Natural killer cell (primary cell): ENCODE results near the gene FAM170B. TPM values are rescaled to one million over a fixed set of nuclear protein-coding genes. Genes with fewer than 3 reads are reported as not detected.

Source experiments
- ATAC-seq, 3 donors: fragments of 150-1000 bp in 2 of 3; fragments of 200-7000 bp in 1 of 3; cut with Tn5 transposase; 1 replicate in 1 of 3; 2 replicates in 2 of 3; pipeline ENCODE4 v1.10.0; 2021; ENCODE audit warnings: mild to moderate bottlenecking in 2 of 3, moderate library complexity in 2 of 3
- DNase-seq, 2 donors: peaks; one replicate each; pipeline versions ENCODE4 v3.0.0 to v3.0.0-alpha.2; 2013 to 2021; ENCODE audit warnings: mixed read lengths in 1 of 2
- H3K27ac ChIP-seq: one replicate; pipeline ENCODE4 v1.5.1; 2013; ENCODE audit warnings: mild to moderate bottlenecking, low read length
- H3K27me3 ChIP-seq: one replicate; pipeline ENCODE4 v1.6.1; 2013; ENCODE audit warnings: low read length; ENCODE audit not compliant: control insufficient read depth, insufficient read depth
- H3K36me3 ChIP-seq: one replicate; pipeline ENCODE4 v1.6.1; 2013; ENCODE audit warnings: low read length; ENCODE audit not compliant: control insufficient read depth, insufficient read depth
- H3K4me1 ChIP-seq: one replicate; pipeline ENCODE4 v1.6.1; 2013; ENCODE audit warnings: low read length; ENCODE audit not compliant: control insufficient read depth, insufficient read depth
- H3K4me3 ChIP-seq: one replicate; pipeline ENCODE4 v1.5.1; 2013; ENCODE audit warnings: low read length
- H3K9me3 ChIP-seq: one replicate; pipeline ENCODE4 v1.6.1; 2013; ENCODE audit warnings: low read length; ENCODE audit not compliant: control insufficient read depth, insufficient read depth
- H3K27ac Mint-ChIP-seq, 2 donors: one replicate each; pipeline ENCODE4 v1.8.0; 2022; ENCODE audit warnings: mild to moderate bottlenecking in 2 of 2, mixed read lengths in 2 of 2, moderate library complexity in 1 of 2
- H3K27me3 Mint-ChIP-seq, 2 donors: one replicate each; pipeline ENCODE4 v1.8.0; 2022; ENCODE audit warnings: low read depth in 2 of 2, mixed read lengths in 2 of 2
- H3K36me3 Mint-ChIP-seq: one replicate; pipeline ENCODE4 v1.8.0; 2022; ENCODE audit warnings: mixed read lengths
- H3K4me1 Mint-ChIP-seq, 2 donors: one replicate each; pipeline ENCODE4 v1.8.0; 2022; ENCODE audit warnings: mixed read lengths in 2 of 2
- H3K4me3 Mint-ChIP-seq: one replicate; pipeline ENCODE4 v1.8.0; 2022; ENCODE audit warnings: mild to moderate bottlenecking, moderate library complexity, mixed read lengths
- H3K9me3 Mint-ChIP-seq, 2 donors: one replicate each; pipeline ENCODE4 v1.8.0; 2022; ENCODE audit warnings: mixed read lengths in 2 of 2
- WGBS: methylation state at CpG from one replicate; pipeline ENCODE4 v1.1.7; 2013; ENCODE audit warnings: missing lambda C conversion rate; ENCODE audit not compliant: insufficient coverage; 5-methylcytosine and 5-hydroxymethylcytosine counted together
- intact Hi-C: fragments of 100-400 bp; cut with micrococcal nuclease; formaldehyde crosslinking; loops from one replicate; pipeline ENCODE4 v1.14.2; 2022
- total RNA-seq, 4 donors: library from RNA; stranded (reverse); fragments of 120-200 nt in 1 of 4; gene quantifications; one replicate each; pipeline versions ENCODE4 v1.2.3 to v1.2.4, GENCODE V29; 2013 to 2022
- TF ChIP-seq, protein P1 (sequence below): fragments of 200-600 bp; IDR thresholded peaks from one replicate; pipeline ENCODE4 v1.8.0; 2022; ENCODE audit warnings: antibody characterized with exemption

Gene FAM170B
- total RNA-seq, 3 donors from 2014 or later (not counting 1 experiment from before 2014, with no cell fraction given) = not detected

DNA sequence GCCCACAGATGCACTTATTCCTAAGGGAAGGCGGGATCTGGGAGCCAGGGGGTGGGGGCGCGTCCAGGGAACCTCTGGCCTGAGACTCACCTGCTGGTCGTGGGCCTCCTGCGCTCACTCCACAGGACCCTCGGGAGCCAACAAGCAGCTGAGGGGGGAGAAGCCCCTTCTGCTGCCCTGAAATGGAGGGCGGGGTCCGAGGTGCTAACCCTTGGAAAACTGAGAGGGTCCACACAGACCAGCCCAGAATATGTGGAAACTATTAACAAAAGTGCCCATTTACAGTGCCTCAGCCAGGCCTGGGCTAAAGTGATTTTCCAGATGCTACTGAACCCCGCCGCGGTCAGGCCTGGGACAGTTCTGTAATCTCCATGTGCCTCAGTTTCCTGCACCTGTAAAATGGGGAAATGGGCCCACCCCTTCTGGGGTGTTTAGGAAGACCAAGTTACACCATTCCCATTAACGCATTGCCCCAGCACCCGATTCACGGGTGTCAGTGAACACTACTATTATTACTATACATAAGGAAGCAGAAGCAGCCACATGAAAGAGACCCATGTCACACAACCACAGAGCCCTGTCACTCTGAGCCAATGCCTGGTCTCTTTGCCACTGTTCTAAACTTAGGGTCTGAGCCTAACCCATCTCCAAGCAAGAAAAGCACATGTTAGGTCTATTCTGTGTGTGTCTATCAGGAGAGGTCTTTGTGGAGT, 17.9 kb downstream of the FAM170B start:
- peak overlapping the region; percentile 62 for H3K4me3 Mint-ChIP-seq
- peaks cover 11 to 12% of the 10 kb centered on the region in 2 donors for H3K27me3 Mint-ChIP-seq
- H3K27ac Mint-ChIP-seq = no peak overlapping the region
- H3K27ac ChIP-seq = no peak overlapping the region
- intact Hi-C loops = no loop called here
- H3K27me3 ChIP-seq = peaks cover 10% of the 10 kb centered on the region
- no peak for DNase-seq
- H3K36me3 ChIP-seq = no peaks in the 10 kb centered on the region
- H3K4me1 Mint-ChIP-seq = no peaks in the 10 kb centered on the region
- TF ChIP-seq, protein P1, sequence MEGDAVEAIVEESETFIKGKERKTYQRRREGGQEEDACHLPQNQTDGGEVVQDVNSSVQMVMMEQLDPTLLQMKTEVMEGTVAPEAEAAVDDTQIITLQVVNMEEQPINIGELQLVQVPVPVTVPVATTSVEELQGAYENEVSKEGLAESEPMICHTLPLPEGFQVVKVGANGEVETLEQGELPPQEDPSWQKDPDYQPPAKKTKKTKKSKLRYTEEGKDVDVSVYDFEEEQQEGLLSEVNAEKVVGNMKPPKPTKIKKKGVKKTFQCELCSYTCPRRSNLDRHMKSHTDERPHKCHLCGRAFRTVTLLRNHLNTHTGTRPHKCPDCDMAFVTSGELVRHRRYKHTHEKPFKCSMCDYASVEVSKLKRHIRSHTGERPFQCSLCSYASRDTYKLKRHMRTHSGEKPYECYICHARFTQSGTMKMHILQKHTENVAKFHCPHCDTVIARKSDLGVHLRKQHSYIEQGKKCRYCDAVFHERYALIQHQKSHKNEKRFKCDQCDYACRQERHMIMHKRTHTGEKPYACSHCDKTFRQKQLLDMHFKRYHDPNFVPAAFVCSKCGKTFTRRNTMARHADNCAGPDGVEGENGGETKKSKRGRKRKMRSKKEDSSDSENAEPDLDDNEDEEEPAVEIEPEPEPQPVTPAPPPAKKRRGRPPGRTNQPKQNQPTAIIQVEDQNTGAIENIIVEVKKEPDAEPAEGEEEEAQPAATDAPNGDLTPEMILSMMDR = no peak
- H3K9me3 Mint-ChIP-seq = no peaks in the 10 kb centered on the region
- H3K9me3 ChIP-seq = no peaks in the 10 kb centered on the region
- ATAC-seq = no peak
- no peaks in the 10 kb centered on the region for H3K36me3 Mint-ChIP-seq
- 64% methylated on average over 14 of the region's 14 CpGs for WGBS
- H3K4me1 ChIP-seq = peaks cover 13% of the 10 kb centered on the region
- no peak overlapping the region for H3K4me3 ChIP-seq

- peaks cover 13% of the 10 kb centered on the region for H3K4me1 ChIP-seq
- Mint-ChIP-seq H3K4me1 (no peaks in the 10 kb centered on the region), H3K4me3 (peak within 1 kb of the TSS; percentile 81), H3K27me3 (peaks cover 11 to 12% of the 10 kb centered on the region in 2 donors), H3K9me3 (no peaks in the 10 kb centered on the region), H3K27ac (no peak within 1 kb of the TSS), H3K36me3 (no peaks in the 10 kb centered on the region)
- peak; percentile 63 to 88 (median 83) for ATAC-seq
- peak in 1 of 2 donors; percentile 14 for DNase-seq
- no peaks in the 10 kb centered on the region for H3K9me3 ChIP-seq
- H3K27ac ChIP-seq = no peak within 1 kb of the TSS
- intact Hi-C loops = no loop called here
- 4% methylated on average over 95 of the region's 95 CpGs for WGBS
- TF ChIP-seq, protein P1 = no peak
- H3K36me3 ChIP-seq = no peaks in the 10 kb centered on the region
- H3K4me3 ChIP-seq = no peak within 1 kb of the TSS
- peaks cover 10% of the 10 kb centered on the region for H3K27me3 ChIP-seq
Measured at GRCh38 chr10:49115015-49115795, 18.6 kb downstream of the FAM170B start, which contains the start of gene VSTM4. VSTM4 (minus strand) TSS chr10:49115522; CDS start chr10:49115485, 37 bp downstream.

GRCh38 chr10:49114718-49115014, 19.2 kb downstream of the FAM170B start:
- no peaks in the 10 kb centered on the region for H3K9me3 Mint-ChIP-seq
- no peaks in the 10 kb centered on the region for H3K36me3 Mint-ChIP-seq
- peaks cover 13% of the 10 kb centered on the region for H3K4me1 ChIP-seq
- WGBS = 69% methylated on average over 9 of the region's 9 CpGs
- H3K27ac ChIP-seq = no peak overlapping the region
- no peak overlapping the region for H3K4me3 ChIP-seq
- DNase-seq (no peak), ATAC-seq (no peak)
- TF ChIP-seq, protein P1 = no peak
- peak overlapping the region; percentile 81 for H3K4me3 Mint-ChIP-seq
- no peaks in the 10 kb centered on the region for H3K9me3 ChIP-seq
- H3K27me3 Mint-ChIP-seq = peaks cover 11 to 12% of the 10 kb centered on the region in 2 donors
- no peaks in the 10 kb centered on the region for H3K36me3 ChIP-seq
- peaks cover 10% of the 10 kb centered on the region for H3K27me3 ChIP-seq
- intact Hi-C loops = no loop called here
- H3K27ac Mint-ChIP-seq = no peak overlapping the region
- no peaks in the 10 kb centered on the region for H3K4me1 Mint-ChIP-seq
